Prostate gland (tissue), 2 donors: ENCODE data around the gene AIP.

Source experiments
- POLR2A ChIP-seq: fragments of 450-650 bp; IDR thresholded peaks from one replicate; pipeline ENCODE4 v1.6.1; 2016; ENCODE audit warnings: antibody characterized with exemption, mild to moderate bottlenecking
- POLR2AphosphoS5 ChIP-seq: sonication (generic); formaldehyde crosslinking; IDR thresholded peaks from one replicate; pipeline ENCODE4 v1.6.1; 2017; ENCODE audit warnings: antibody characterized with exemption
- TF ChIP-seq, protein P1 (sequence below), 4 experiments: fragments of 200-600 bp in 2 of 4; fragments of 450-650 bp in 2 of 4; sonication (generic) in 2 of 4; IDR thresholded peaks; 1 replicate in 3 of 4; 2 replicates in 1 of 4; pipeline ENCODE4 v1.5.1; 2016 to 2019; ENCODE audit warnings: antibody characterized with exemption in 4 of 4, mild to moderate bottlenecking in 2 of 4, moderate library complexity in 2 of 4

DNA sequence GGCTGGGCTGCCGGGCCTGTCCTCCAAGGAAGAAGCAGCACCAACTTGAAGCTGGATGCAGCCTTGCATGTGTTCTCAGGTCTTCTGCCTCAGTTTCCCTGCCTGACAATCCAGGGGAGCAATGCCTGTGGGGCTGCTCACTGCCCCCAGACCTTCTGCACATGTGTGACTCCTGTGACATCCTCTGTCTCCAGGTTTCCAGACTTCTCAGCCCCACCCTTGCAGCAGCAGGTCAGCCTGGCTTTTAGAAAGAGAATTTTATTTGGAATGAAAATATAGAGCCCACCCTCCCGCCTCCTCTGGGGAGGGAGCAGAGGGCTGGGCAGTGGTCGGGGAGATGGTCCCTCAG is 45.0 kb upstream of the AIP start:
- TF ChIP-seq, protein P1, sequence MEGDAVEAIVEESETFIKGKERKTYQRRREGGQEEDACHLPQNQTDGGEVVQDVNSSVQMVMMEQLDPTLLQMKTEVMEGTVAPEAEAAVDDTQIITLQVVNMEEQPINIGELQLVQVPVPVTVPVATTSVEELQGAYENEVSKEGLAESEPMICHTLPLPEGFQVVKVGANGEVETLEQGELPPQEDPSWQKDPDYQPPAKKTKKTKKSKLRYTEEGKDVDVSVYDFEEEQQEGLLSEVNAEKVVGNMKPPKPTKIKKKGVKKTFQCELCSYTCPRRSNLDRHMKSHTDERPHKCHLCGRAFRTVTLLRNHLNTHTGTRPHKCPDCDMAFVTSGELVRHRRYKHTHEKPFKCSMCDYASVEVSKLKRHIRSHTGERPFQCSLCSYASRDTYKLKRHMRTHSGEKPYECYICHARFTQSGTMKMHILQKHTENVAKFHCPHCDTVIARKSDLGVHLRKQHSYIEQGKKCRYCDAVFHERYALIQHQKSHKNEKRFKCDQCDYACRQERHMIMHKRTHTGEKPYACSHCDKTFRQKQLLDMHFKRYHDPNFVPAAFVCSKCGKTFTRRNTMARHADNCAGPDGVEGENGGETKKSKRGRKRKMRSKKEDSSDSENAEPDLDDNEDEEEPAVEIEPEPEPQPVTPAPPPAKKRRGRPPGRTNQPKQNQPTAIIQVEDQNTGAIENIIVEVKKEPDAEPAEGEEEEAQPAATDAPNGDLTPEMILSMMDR (IDR thresholded peaks at IDR 0.05): no peak
- TF ChIP-seq POLR2A (no peak), POLR2AphosphoS5 (no peak)
